H1 (cell line): Measurements from ENCODE around the gene FAM222B. TPM values are rescaled to one million over a fixed set of nuclear protein-coding genes. Genes with fewer than 3 reads are reported as not detected.

Experiments
- CTCF ChIA-PET: fragments of 300-600 bp; sonication (Branson Sonifier 250); formaldehyde crosslinking; loops from one replicate; lab custom pipeline; 2021; ENCODE audit not compliant: partially characterized antibody; lab: Charles Lee
- POLR2A ChIA-PET: fragments of 300-600 bp; sonication (Branson Sonifier 250); formaldehyde crosslinking; loops from one replicate; lab custom pipeline; 2021; ENCODE audit warnings: inconsistent platforms; ENCODE audit not compliant: partially characterized antibody; lab: Charles Lee
- DNase-seq, 2 experiments: peaks; one replicate each; pipeline versions ENCODE4 v3.0.0 to v3.0.0-alpha.2; 2010 to 2022; ENCODE audit warnings: low spot score in 2 of 2, low read depth in 1 of 2, mixed read lengths in 1 of 2
- FAIRE-seq: peaks from 2 replicates; lab custom pipeline; 2011; peaks lifted over from hg19 to GRCh38; lab: Jason Lieb, UNC
- H2AFZ ChIP-seq: 2 replicates; pipeline ENCODE4 v1.8.1; 2012; ENCODE audit warnings: low read length, inconsistent platforms
- H2AK5ac ChIP-seq: 2 replicates; pipeline ENCODE4 v1.6.1; 2013; ENCODE audit warnings: low read depth, low read length
- H2BK120ac ChIP-seq: replicated peaks from 2 replicates; pipeline ENCODE3; 2013; ENCODE audit warnings: low read depth, low read length, inconsistent platforms
- H2BK12ac ChIP-seq: 2 replicates; pipeline ENCODE4 v1.6.1; 2013; ENCODE audit warnings: low read depth, low read length
- H2BK15ac ChIP-seq: 2 replicates; pipeline ENCODE4 v1.6.1; 2013; ENCODE audit warnings: low read length
- H2BK20ac ChIP-seq: 2 replicates; pipeline ENCODE4 v1.6.1; 2013; ENCODE audit warnings: low read length
- H2BK5ac ChIP-seq: 2 replicates; pipeline ENCODE4 v1.6.1; 2013; ENCODE audit warnings: low read depth, low read length
- H3K14ac ChIP-seq: 2 replicates; pipeline ENCODE4 v1.6.1; 2013; ENCODE audit warnings: inconsistent platforms; ENCODE audit not compliant: insufficient read length
- H3K18ac ChIP-seq: 2 replicates; pipeline ENCODE4 v1.6.1; 2013; ENCODE audit warnings: low read length; ENCODE audit errors: extremely low read depth
- H3K23ac ChIP-seq: 2 replicates; pipeline ENCODE4 v1.6.1; 2013; ENCODE audit warnings: inconsistent platforms; ENCODE audit not compliant: insufficient read length
- H3K23me2 ChIP-seq: 2 replicates; pipeline ENCODE4 v1.6.1; 2013; ENCODE audit warnings: low read depth, low read length
- H3K27ac ChIP-seq: 2 replicates; pipeline ENCODE4 v1.6.1; 2011; ENCODE audit warnings: low read depth, low read length, inconsistent platforms
- H3K27me3 ChIP-seq, 4 experiments: replicated peaks in 1 of 4; 1 replicate in 1 of 4; 2 replicates in 3 of 4; pipeline versions ENCODE4 v1.6.1 to v1.8.1; 2011 to 2013; ENCODE audit warnings: low read length in 3 of 4, mild to moderate bottlenecking in 3 of 4, inconsistent platforms in 2 of 4, mixed read lengths in 2 of 4, moderate library complexity in 1 of 4; ENCODE audit not compliant: control insufficient read depth in 3 of 4, insufficient read depth in 3 of 4; ENCODE audit errors: extremely low read depth in 1 of 4
- H3K36me3 ChIP-seq, 4 experiments: 2 replicates each; pipeline versions ENCODE4 v1.6.1 to v1.8.1; 2011 to 2013; ENCODE audit warnings: mild to moderate bottlenecking in 4 of 4, low read length in 3 of 4, moderate library complexity in 2 of 4, control low read depth in 1 of 4, inconsistent platforms in 1 of 4; ENCODE audit not compliant: insufficient read depth in 4 of 4, control insufficient read depth in 2 of 4
- H3K4ac ChIP-seq: replicated peaks from 2 replicates; pipeline ENCODE3; 2013; ENCODE audit warnings: low read length, low read depth, mixed read lengths, inconsistent platforms; ENCODE audit not compliant: insufficient read length
- H3K4me1 ChIP-seq, 4 experiments: replicated peaks in 1 of 4; 1 replicate in 1 of 4; 2 replicates in 3 of 4; pipeline versions ENCODE4 v1.6.1 to v1.8.1; 2011 to 2013; ENCODE audit warnings: low read length in 3 of 4, inconsistent platforms in 2 of 4, mixed read lengths in 1 of 4; ENCODE audit not compliant: insufficient read depth in 4 of 4, control insufficient read depth in 3 of 4
- H3K4me2 ChIP-seq, 2 experiments: 2 replicates each; pipeline versions ENCODE4 v1.6.1 to v1.8.1; 2011 to 2013; ENCODE audit warnings: low read depth in 2 of 2, low read length in 2 of 2, control low read depth in 1 of 2, inconsistent platforms in 1 of 2, mild to moderate bottlenecking in 1 of 2; ENCODE audit not compliant: insufficient read depth in 1 of 2
- H3K4me3 ChIP-seq, 4 experiments: fragments of 200-600, 300-600 bp in 1 of 4; sonication (generic), shearing (Covaris generic), sonication (Bioruptor Twin) in 1 of 4; 2 replicates each; pipeline versions ENCODE4 v1.5.1 to v1.8.1; 2011 to 2016; ENCODE audit warnings: low read length in 4 of 4, low read depth in 3 of 4, control low read depth in 2 of 4, inconsistent platforms in 2 of 4, mild to moderate bottlenecking in 2 of 4, mixed read lengths in 1 of 4, moderate library complexity in 1 of 4; ENCODE audit not compliant: insufficient read depth in 2 of 4; ENCODE audit errors: extremely low read depth in 1 of 4
- H3K56ac ChIP-seq: replicated peaks from 2 replicates; pipeline ENCODE3; 2013; ENCODE audit warnings: low read depth, mild to moderate bottlenecking, mixed read lengths, low read length, inconsistent platforms; ENCODE audit not compliant: insufficient read length
- H3K79me1 ChIP-seq: 2 replicates; pipeline ENCODE4 v1.6.1; 2013; ENCODE audit warnings: low read depth, low read length, control low read depth
- H3K79me2 ChIP-seq, 2 experiments: 2 replicates each; pipeline versions ENCODE4 v1.6.1 to v1.8.1; 2012 to 2013; ENCODE audit warnings: low read length in 2 of 2, mild to moderate bottlenecking in 2 of 2, inconsistent platforms in 1 of 2; ENCODE audit not compliant: insufficient read depth in 2 of 2, control insufficient read depth in 1 of 2
- H3K9ac ChIP-seq, 4 experiments: replicated peaks in 1 of 4; 1 replicate in 1 of 4; 2 replicates in 3 of 4; pipeline versions ENCODE4 v1.6.1 to v1.8.1; 2011 to 2013; ENCODE audit warnings: low read depth in 3 of 4, low read length in 3 of 4, control low read depth in 2 of 4, mild to moderate bottlenecking in 2 of 4, moderate library complexity in 2 of 4, inconsistent platforms in 1 of 4; ENCODE audit errors: extremely low read depth in 1 of 4
- H3K9me3 ChIP-seq, 2 experiments: 2 replicates each; pipeline versions ENCODE4 v1.6.1 to v1.8.1; 2012 to 2013; ENCODE audit warnings: mild to moderate bottlenecking in 2 of 2, moderate library complexity in 2 of 2, control low read depth in 1 of 2, inconsistent platforms in 1 of 2, low read depth in 1 of 2, low read length in 1 of 2, mixed read lengths in 1 of 2; ENCODE audit not compliant: insufficient read depth in 2 of 2
- H4K20me1 ChIP-seq, 2 experiments: replicated peaks in 1 of 2; 2 replicates each; pipeline versions ENCODE3 to v1.8.1; 2011 to 2013; ENCODE audit warnings: inconsistent platforms in 2 of 2, low read length in 2 of 2, mild to moderate bottlenecking in 1 of 2; ENCODE audit not compliant: insufficient read depth in 2 of 2, control insufficient read depth in 1 of 2
- H4K5ac ChIP-seq: 2 replicates; pipeline ENCODE4 v1.6.1; 2013; ENCODE audit warnings: low read length, low read depth, mixed read lengths, inconsistent platforms; ENCODE audit not compliant: insufficient read length
- H4K8ac ChIP-seq: 2 replicates; pipeline ENCODE4 v1.8.0; 2013; ENCODE audit warnings: mild to moderate bottlenecking, moderate library complexity, low read length, inconsistent platforms; ENCODE audit not compliant: insufficient read depth; ENCODE audit errors: extremely low read depth
- H4K91ac ChIP-seq: replicated peaks from 2 replicates; pipeline ENCODE3; 2013; ENCODE audit warnings: low read length, mixed read lengths, inconsistent platforms; ENCODE audit not compliant: insufficient read length
- CHD1 ChIP-seq: IDR thresholded peaks from 2 replicates; pipeline ENCODE4 v1.6.1; 2012; ENCODE audit warnings: low read depth, low read length, improper control_type of control experiment
- GABPA ChIP-seq: IDR thresholded peaks from 2 replicates; pipeline ENCODE4 v1.6.1; 2011; ENCODE audit warnings: mild to moderate bottlenecking, low read length, moderate library complexity, borderline replicate concordance; ENCODE audit not compliant: insufficient read depth
- WGBS, 2 experiments: shearing (Covaris generic) in 1 of 2; methylation state at CpG; one replicate each; pipeline versions ENCODE4 v1.1.6 to v1.1.7; 2013 to 2015; ENCODE audit warnings: low lambda C conversion rate in 2 of 2, mixed read lengths in 2 of 2, inconsistent platforms in 1 of 2, low coverage in 1 of 2, missing lambda C conversion rate in 1 of 2; ENCODE audit not compliant: insufficient replicate concordance in 2 of 2, insufficient coverage in 1 of 2, insufficient read length in 1 of 2; ENCODE audit errors: extremely low coverage in 1 of 2, missing lambda C conversion rate in 1 of 2; 5-methylcytosine and 5-hydroxymethylcytosine counted together
- polyA plus RNA-seq, 7 experiments: library from polyadenylated mRNA; depleted of rRNA in 3 of 7; stranded (reverse) in 5 of 7; unstranded in 2 of 7; fragments of >200 nt in 5 of 7; fragments of 200-250 nt in 2 of 7; gene quantifications; 1 replicate in 5 of 7; 2 replicates in 1 of 7; 4 replicates in 1 of 7; pipeline versions ENCODE4 v1.2.1 to v1.2.3, GENCODE V29; 2011 to 2013; ENCODE audit warnings: missing spikeins in 2 of 7, mixed read lengths in 2 of 7
- total RNA-seq: library from RNA; stranded (reverse); fragmentation: NEBNext Ultra II Directional; extraction: Animal tissue kit (Norgen Biotek cat#: 25700); gene quantifications from 2 replicates; pipeline ENCODE4 v1.2.1, GENCODE V29; 2021

FAM222B gene
- total and polyA plus RNA-seq, 2 of the 8 experiments (the other 6 are each of a cell fraction or from before 2014, with no cell fraction given), result 42.1 to 81.7 TPM

- 95% methylated on average over 2 of the region's 4 CpGs; no CpG with 5 or more reads in 1 of the 2 experiments for WGBS, 2 experiments
- H4K20me1 ChIP-seq, result peaks cover 2 to 10% of the 10 kb centered on the region in 2 experiments
Observed at GRCh38 chr17:28892024-28892423, 49.4 kb upstream of the FAM222B start.

More at GRCh38 chr17:28892024-28892423, 49.4 kb upstream of the FAM222B start:
- TF ChIP-seq GABPA, result no peak
- TF ChIP-seq CHD1, result no peak
- TF ChIP-seq, all 59 proteins: peak for 0
- H3K4ac ChIP-seq, result no peak overlapping the region
- H3K23ac ChIP-seq, result no peak overlapping the region
- no peak overlapping the region for H3K4me2 ChIP-seq
- ChIA-PET CTCF (interaction anchor here (0.9 to 7.3 kb wide), 8 partner anchors 9 to 129 kb away, joined by 3 to 47 read pairs (median 5); no protein-coding TSS in a partner anchor), POLR2A (interaction anchor here (0.9 to 2.8 kb wide), 4 partner anchors 10 to 171 kb away, joined by 3 to 7 read pairs (median 5); no protein-coding TSS in a partner anchor)
- H2AK5ac ChIP-seq, result no peak overlapping the region
- H3K27me3 ChIP-seq, result no peaks in the 10 kb centered on the region
- no peaks in the 10 kb centered on the region for H3K9me3 ChIP-seq
- no peak overlapping the region for H2BK15ac ChIP-seq
- H3K36me3 ChIP-seq, result no peaks in the 10 kb centered on the region; a peak in 2 of 8 replicates
- H3K79me2 ChIP-seq, result peaks cover 4 to 23% of the 10 kb centered on the region in 2 experiments
- no peak overlapping the region for H3K27ac ChIP-seq
- H2BK5ac ChIP-seq, result no peak overlapping the region
- H3K23me2 ChIP-seq, result peaks cover 2% of the 10 kb centered on the region; the same call in 1 of the 2 replicates
- DNase-seq (no peak), FAIRE-seq (no peak)
- H3K18ac ChIP-seq, result no peak overlapping the region
- H3K56ac ChIP-seq, result no peak overlapping the region
- H3K4me3 ChIP-seq, result no peak overlapping the region
- no peak overlapping the region for H3K9ac ChIP-seq
- H3K14ac ChIP-seq, result no peak overlapping the region
- no peak overlapping the region for H4K5ac ChIP-seq
- H2BK120ac ChIP-seq, result no peak overlapping the region
- H4K8ac ChIP-seq, result no peak overlapping the region
- H2BK12ac ChIP-seq, result no peak overlapping the region
- H2BK20ac ChIP-seq, result no peak overlapping the region
- H3K79me1 ChIP-seq, result peaks cover 8% of the 10 kb centered on the region
- no peak overlapping the region for H2AFZ ChIP-seq
- peaks cover 2 to 11% (median 3%) of the 10 kb centered on the region in 4 experiments for H3K4me1 ChIP-seq
- no peak overlapping the region for H4K91ac ChIP-seq
